ENCODE results near the gene GUCY2D.

GUCY2D gene

DNA sequence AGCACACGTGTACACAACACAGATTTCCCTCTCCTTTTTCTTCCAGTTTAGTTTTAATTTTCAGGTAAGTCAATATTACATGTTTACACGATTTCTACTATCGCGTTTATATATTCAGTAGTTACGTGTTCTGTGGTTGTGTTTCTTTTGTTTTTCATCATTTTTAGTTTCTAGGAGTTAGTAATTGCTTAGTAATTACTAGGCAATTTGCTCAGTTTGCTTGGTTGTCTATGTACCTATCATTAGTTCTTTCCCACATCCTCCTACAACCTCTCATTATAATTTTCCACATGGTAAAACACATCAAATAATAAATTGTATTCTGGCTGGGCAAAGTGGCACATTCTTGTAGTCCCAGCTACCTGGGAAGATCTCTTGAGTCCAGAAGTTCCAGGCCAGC, 24.6 kb upstream of the GUCY2D start:
- Histone ChIP-seq H3K27ac (ENCODE audit: low read depth, low read length) (no peak overlapping the region), H3K4me2 (ENCODE audit: low read depth, low read length, poor library complexity, severe bottlenecking) (no peak overlapping the region), H3F3A (ENCODE audit: insufficient read depth) (no peaks in the 10 kb centered on the region), H3K4me3 (ENCODE audit: insufficient read depth, low read length, poor library complexity, severe bottlenecking) (no peak overlapping the region), H3K27me3 (ENCODE audit: low read length) (no peaks in the 10 kb centered on the region), H3K79me2 (ENCODE audit: insufficient read depth, low read length) (no peaks in the 10 kb centered on the region), H3K36me3 (ENCODE audit: low read length) (no peaks in the 10 kb centered on the region), H2AFZ (ENCODE audit: low read depth, low read length, severe bottlenecking) (no peak overlapping the region), H3K9me2 (replicated peaks; ENCODE audit: insufficient read depth, low read length) (no peaks in the 10 kb centered on the region), H4K20me1 (ENCODE audit: low read depth, low read length) (no peaks in the 10 kb centered on the region), H3K9ac (ENCODE audit: low read length) (no peak overlapping the region), H3K9me3 (ENCODE audit: insufficient read depth, low read length) (peaks cover 11% of the 10 kb centered on the region)
- TF ChIP-seq EZH2phosphoT487 (conservative IDR thresholded peaks at IDR 0.05; ENCODE audit: low read length) = no peak
- TF ChIP-seq, protein P1, sequence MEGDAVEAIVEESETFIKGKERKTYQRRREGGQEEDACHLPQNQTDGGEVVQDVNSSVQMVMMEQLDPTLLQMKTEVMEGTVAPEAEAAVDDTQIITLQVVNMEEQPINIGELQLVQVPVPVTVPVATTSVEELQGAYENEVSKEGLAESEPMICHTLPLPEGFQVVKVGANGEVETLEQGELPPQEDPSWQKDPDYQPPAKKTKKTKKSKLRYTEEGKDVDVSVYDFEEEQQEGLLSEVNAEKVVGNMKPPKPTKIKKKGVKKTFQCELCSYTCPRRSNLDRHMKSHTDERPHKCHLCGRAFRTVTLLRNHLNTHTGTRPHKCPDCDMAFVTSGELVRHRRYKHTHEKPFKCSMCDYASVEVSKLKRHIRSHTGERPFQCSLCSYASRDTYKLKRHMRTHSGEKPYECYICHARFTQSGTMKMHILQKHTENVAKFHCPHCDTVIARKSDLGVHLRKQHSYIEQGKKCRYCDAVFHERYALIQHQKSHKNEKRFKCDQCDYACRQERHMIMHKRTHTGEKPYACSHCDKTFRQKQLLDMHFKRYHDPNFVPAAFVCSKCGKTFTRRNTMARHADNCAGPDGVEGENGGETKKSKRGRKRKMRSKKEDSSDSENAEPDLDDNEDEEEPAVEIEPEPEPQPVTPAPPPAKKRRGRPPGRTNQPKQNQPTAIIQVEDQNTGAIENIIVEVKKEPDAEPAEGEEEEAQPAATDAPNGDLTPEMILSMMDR (IDR thresholded peaks at IDR 0.05; ENCODE audit: insufficient read depth, low read length, poor library complexity, severe bottlenecking) = no peak

DNA sequence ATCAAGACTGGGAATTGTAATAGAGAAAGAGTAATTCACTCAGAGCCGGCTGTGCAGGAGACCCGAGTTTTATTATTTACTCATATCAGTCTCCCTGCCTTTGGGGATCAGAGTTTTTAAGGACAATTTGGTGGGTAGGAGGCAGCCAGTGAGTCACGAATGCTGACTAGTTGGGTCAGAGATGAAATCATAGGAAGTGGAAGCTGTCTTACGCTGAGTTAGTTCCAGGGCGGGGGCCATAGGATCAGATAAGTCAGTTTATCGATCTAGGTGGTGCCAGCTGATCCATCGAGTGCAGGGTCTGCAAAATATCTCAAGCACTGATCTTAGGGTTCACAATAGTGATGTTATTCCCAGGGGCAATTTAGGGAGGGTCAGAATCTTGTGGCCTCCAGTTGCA, 20.2 kb upstream of the GUCY2D start:
- Histone ChIP-seq H3K27me3 (ENCODE audit: low read length) (no peaks in the 10 kb centered on the region), H2AFZ (ENCODE audit: low read depth, low read length, severe bottlenecking) (no peak overlapping the region), H3K79me2 (ENCODE audit: insufficient read depth, low read length) (no peaks in the 10 kb centered on the region), H3K9me2 (replicated peaks; ENCODE audit: insufficient read depth, low read length) (no peaks in the 10 kb centered on the region), H3K9ac (ENCODE audit: low read length) (no peak overlapping the region), H3K4me2 (ENCODE audit: low read depth, low read length, poor library complexity, severe bottlenecking) (no peak overlapping the region), H4K20me1 (ENCODE audit: low read depth, low read length) (no peaks in the 10 kb centered on the region), H3K27ac (ENCODE audit: low read depth, low read length) (no peak overlapping the region), H3K4me3 (ENCODE audit: insufficient read depth, low read length, poor library complexity, severe bottlenecking) (no peak overlapping the region), H3K36me3 (ENCODE audit: low read length) (no peaks in the 10 kb centered on the region), H3K9me3 (ENCODE audit: insufficient read depth, low read length) (no peaks in the 10 kb centered on the region), H3F3A (ENCODE audit: insufficient read depth) (no peaks in the 10 kb centered on the region)
- TF ChIP-seq, protein P1 (IDR thresholded peaks at IDR 0.05; ENCODE audit: insufficient read depth, low read length, poor library complexity, severe bottlenecking) = no peak
- no peak for TF ChIP-seq EZH2phosphoT487 (conservative IDR thresholded peaks at IDR 0.05; ENCODE audit: low read length)

DNA sequence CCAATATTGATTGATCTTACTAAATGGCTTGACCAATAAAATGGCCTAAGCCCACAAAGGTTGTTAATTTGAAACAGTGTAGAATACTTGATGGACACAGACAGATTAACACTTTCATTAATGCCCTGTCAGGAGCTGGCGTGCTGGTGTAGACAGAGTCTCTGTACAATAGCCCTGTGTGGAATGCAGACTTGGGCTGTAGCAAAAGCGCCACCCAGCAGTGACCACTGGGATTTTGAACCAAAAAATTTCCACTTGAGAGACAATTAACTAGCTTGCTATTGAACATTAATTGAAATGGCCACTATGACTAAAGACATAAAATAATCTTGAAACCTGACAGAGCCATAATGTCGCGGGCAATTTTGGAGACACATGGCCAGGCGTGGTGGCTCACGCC, 19.7 kb upstream of the GUCY2D start:
- no peaks in the 10 kb centered on the region for H3K9me2 ChIP-seq (replicated peaks; ENCODE audit: insufficient read depth, low read length)
- no peaks in the 10 kb centered on the region for H3K9me3 ChIP-seq (ENCODE audit: insufficient read depth, low read length)
- H3K27me3 ChIP-seq (ENCODE audit: low read length) = no peaks in the 10 kb centered on the region
- no peaks in the 10 kb centered on the region for H4K20me1 ChIP-seq (ENCODE audit: low read depth, low read length)
- H3K9ac ChIP-seq (ENCODE audit: low read length) = no peak overlapping the region
- no peak overlapping the region for H3K4me2 ChIP-seq (ENCODE audit: low read depth, low read length, poor library complexity, severe bottlenecking)
- H3K36me3 ChIP-seq (ENCODE audit: low read length) = no peaks in the 10 kb centered on the region
- no peaks in the 10 kb centered on the region for H3K79me2 ChIP-seq (ENCODE audit: insufficient read depth, low read length)
- no peak overlapping the region for H3K27ac ChIP-seq (ENCODE audit: low read depth, low read length)
- no peak for TF ChIP-seq EZH2phosphoT487 (conservative IDR thresholded peaks at IDR 0.05; ENCODE audit: low read length)
- TF ChIP-seq, protein P1 (IDR thresholded peaks at IDR 0.05; ENCODE audit: insufficient read depth, low read length, poor library complexity, severe bottlenecking) = no peak
- H3K4me3 ChIP-seq (ENCODE audit: insufficient read depth, low read length, poor library complexity, severe bottlenecking) = no peak overlapping the region
- no peaks in the 10 kb centered on the region for H3F3A ChIP-seq (ENCODE audit: insufficient read depth)
- no peak overlapping the region for H2AFZ ChIP-seq (ENCODE audit: low read depth, low read length, severe bottlenecking)
